Endothelial cell of umbilical vein (primary cell): ENCODE data around the gene SGCD. TPM values are rescaled to one million over a fixed set of nuclear protein-coding genes. Genes with fewer than 3 reads are reported as not detected.

ENCODE experiments used
- BruUV-seq: library from RNA; stranded (reverse); fragments of 400-500 nt; replicated peaks from 2 replicates; lab custom pipeline; 2021; lab: Mats Ljungman, UMichigan
- CTCF ChIA-PET: fragments of 300-600, 350-600 bp; sonication (Branson Sonifier 250); formaldehyde crosslinking; loops from one replicate; lab custom pipeline; 2021; ENCODE audit warnings: antibody characterized with exemption, inconsistent platforms; lab: Charles Lee
- POLR2A ChIA-PET: fragments of 300-600, 350-600 bp; sonication (Branson Sonifier 250); formaldehyde crosslinking; loops from one replicate; lab custom pipeline; 2021; ENCODE audit warnings: antibody characterized with exemption, inconsistent platforms; lab: Charles Lee
- DNase-seq: peaks from one replicate; pipeline ENCODE4 v3.0.0-alpha.2; 2011; ENCODE audit warnings: low read depth, low spot score
- FAIRE-seq: peaks from 2 replicates; lab custom pipeline; 2011; peaks lifted over from hg19 to GRCh38; lab: Jason Lieb, UNC
- H2AFZ ChIP-seq: 2 replicates; pipeline ENCODE4 v1.6.0; 2012; ENCODE audit warnings: low read depth, low read length, control low read depth, inconsistent platforms
- H3K27ac ChIP-seq: 2 replicates; pipeline ENCODE4 v1.5.1; 2011; ENCODE audit warnings: low read depth, mild to moderate bottlenecking, control low read depth, low read length, moderate library complexity; ENCODE audit not compliant: insufficient read depth
- H3K27me3 ChIP-seq, 2 experiments: 2 replicates each; pipeline versions ENCODE4 v1.6.0 to v1.6.1; 2011; ENCODE audit warnings: low read length in 2 of 2, mixed read lengths in 1 of 2; ENCODE audit not compliant: control insufficient read depth in 2 of 2, insufficient read depth in 2 of 2
- H3K36me3 ChIP-seq, 2 experiments: 2 replicates in 1 of 2; 3 replicates in 1 of 2; pipeline ENCODE4 v1.5.1; 2011; ENCODE audit warnings: low read length in 2 of 2, mild to moderate bottlenecking in 1 of 2, moderate library complexity in 1 of 2; ENCODE audit not compliant: control insufficient read depth in 2 of 2, insufficient read depth in 2 of 2; ENCODE audit errors: extremely low read depth in 1 of 2
- H3K4me1 ChIP-seq: 3 replicates; pipeline ENCODE4 v1.5.1; 2011; ENCODE audit warnings: mild to moderate bottlenecking, low read length; ENCODE audit not compliant: control insufficient read depth, insufficient read depth; ENCODE audit errors: extremely low read depth
- H3K4me2 ChIP-seq: 2 replicates; pipeline ENCODE4 v1.6.1; 2011; ENCODE audit warnings: low read length, control low read depth, mixed read lengths; ENCODE audit not compliant: insufficient read depth
- H3K4me3 ChIP-seq, 3 experiments: fragments of 200-600 bp in 1 of 3; sonication (generic), shearing (Covaris generic) in 1 of 3; replicated peaks in 1 of 3; 2 replicates each; pipeline ENCODE4 v1.5.1; 2011 to 2016; ENCODE audit warnings: control low read depth in 3 of 3, low read length in 3 of 3, mild to moderate bottlenecking in 2 of 3, inconsistent platforms in 1 of 3, low read depth in 1 of 3, moderate library complexity in 1 of 3; ENCODE audit not compliant: insufficient read depth in 1 of 3
- H3K79me2 ChIP-seq: 2 replicates; pipeline ENCODE4 v1.6.0; 2012; ENCODE audit warnings: low read length, inconsistent platforms; ENCODE audit not compliant: control insufficient read depth, insufficient read depth
- H3K9ac ChIP-seq: replicated peaks from 2 replicates; pipeline ENCODE3; 2011; ENCODE audit warnings: low read length, control low read depth; ENCODE audit not compliant: insufficient read depth; ENCODE audit errors: extremely low read depth
- H3K9me1 ChIP-seq: replicated peaks from 3 replicates; pipeline ENCODE4 v1.6.0; 2011; ENCODE audit warnings: mild to moderate bottlenecking, low read length; ENCODE audit not compliant: control insufficient read depth, insufficient read depth; ENCODE audit errors: extremely low read depth
- H3K9me3 ChIP-seq: replicated peaks from 2 replicates; pipeline ENCODE4 v1.5.1; 2012; ENCODE audit warnings: low read length, inconsistent platforms; ENCODE audit not compliant: control insufficient read depth, insufficient read depth
- H4K20me1 ChIP-seq: replicated peaks from 2 replicates; pipeline ENCODE3; 2011; ENCODE audit warnings: mild to moderate bottlenecking, low read length; ENCODE audit not compliant: control insufficient read depth, insufficient read depth; ENCODE audit errors: extremely low read depth
- EZH2 ChIP-seq: IDR thresholded peaks from 2 replicates; pipeline ENCODE4 v1.6.1; 2012; ENCODE audit warnings: borderline replicate concordance, low read depth, mild to moderate bottlenecking, moderate library complexity, low read length, inconsistent platforms; ENCODE audit not compliant: severe bottlenecking
- FOS ChIP-seq: IDR thresholded peaks from 2 replicates; pipeline ENCODE4 v1.6.1; 2011; ENCODE audit warnings: mild to moderate bottlenecking, low read length, moderate library complexity, borderline replicate concordance; ENCODE audit not compliant: insufficient read depth
- GATA2 ChIP-seq: IDR thresholded peaks from 2 replicates; pipeline ENCODE4 v1.7.0; 2011; ENCODE audit warnings: low read depth, mild to moderate bottlenecking, moderate library complexity, mixed read lengths, low read length; ENCODE audit not compliant: insufficient read length, insufficient read depth
- MYC ChIP-seq: IDR thresholded peaks from one replicate; pipeline ENCODE4 v1.6.1; 2011; ENCODE audit warnings: mild to moderate bottlenecking, low read depth, low read length
- POLR2A ChIP-seq: IDR thresholded peaks from 2 replicates; pipeline ENCODE4 v1.6.1; 2012; ENCODE audit warnings: low read depth, mild to moderate bottlenecking, control low read depth, low read length
- POLR2AphosphoS5 ChIP-seq: IDR thresholded peaks from 2 replicates; pipeline ENCODE4 v1.6.1; 2012; ENCODE audit warnings: low read depth, mild to moderate bottlenecking, control low read depth, low read length, moderate library complexity; ENCODE audit not compliant: insufficient read depth
- dilution Hi-C: fragments of 300-500 bp; cut with MboI; formaldehyde crosslinking; loops from one replicate; pipeline ENCODE4 v1.15.0; 2019; ENCODE audit warnings: low sequenced_read_pairs; ENCODE audit not compliant: extremely low pct_ligation_motif_present
- intact Hi-C: fragments of 100-400 bp; cut with micrococcal nuclease; formaldehyde crosslinking; loops from one replicate; pipeline ENCODE4 v1.10.0; 2022
- polyA plus RNA-seq, 4 experiments: library from polyadenylated mRNA; depleted of rRNA in 3 of 4; stranded (reverse) in 3 of 4; unstranded in 1 of 4; fragments of >200 nt; gene quantifications; 2 replicates each; pipeline versions ENCODE4 v1.2.1 to v1.2.3, GENCODE V29; 2011 to 2012; ENCODE audit warnings: missing spikeins in 1 of 4
- total RNA-seq: library from RNA; stranded (reverse); gene quantifications from 2 replicates; pipeline ENCODE4 v1.2.3, GENCODE V29; 2021
- TF ChIP-seq, protein P1 (sequence below): IDR thresholded peaks from 2 replicates; pipeline ENCODE4 v1.6.1; 2011; ENCODE audit not compliant: insufficient read depth, insufficient read length

SGCD gene
- total and polyA plus RNA-seq, 2 donors (not counting 3 experiments of a cell fraction or from before 2014, with no cell fraction given): not detected

GRCh38 chr5:156476678-156477077, 149.7 kb downstream of the SGCD start:
- H3K4me1 ChIP-seq: no peaks in the 10 kb centered on the region
- DNase-seq (no peak), FAIRE-seq (no peak)
- POLR2A ChIA-PET: no interaction called here
- no peak overlapping the region for H3K4me2 ChIP-seq
- TF ChIP-seq, protein P1, sequence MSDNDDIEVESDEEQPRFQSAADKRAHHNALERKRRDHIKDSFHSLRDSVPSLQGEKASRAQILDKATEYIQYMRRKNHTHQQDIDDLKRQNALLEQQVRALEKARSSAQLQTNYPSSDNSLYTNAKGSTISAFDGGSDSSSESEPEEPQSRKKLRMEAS: no peak
- TF ChIP-seq FOS (no peak), POLR2A (no peak), POLR2AphosphoS5 (no peak), MYC (no peak), EZH2 (no peak), GATA2 (no peak)
- H3K9me3 ChIP-seq: peaks cover 3% of the 10 kb centered on the region
- dilution Hi-C loops: no loop called here
- no peaks in the 10 kb centered on the region for H4K20me1 ChIP-seq
- no peak overlapping the region for H3K4me3 ChIP-seq
- intact Hi-C loops: no loop called here
- no peak overlapping the region for H2AFZ ChIP-seq
- no TSS peak for BruUV-seq
- CTCF ChIA-PET: no interaction called here
- H3K36me3 ChIP-seq: no peaks in the 10 kb centered on the region
- no peaks in the 10 kb centered on the region for H3K79me2 ChIP-seq
- H3K27me3 ChIP-seq: no peaks in the 10 kb centered on the region
- H3K9ac ChIP-seq: no peak overlapping the region
- no peak overlapping the region for H3K27ac ChIP-seq
- no peaks in the 10 kb centered on the region for H3K9me1 ChIP-seq

DNA sequence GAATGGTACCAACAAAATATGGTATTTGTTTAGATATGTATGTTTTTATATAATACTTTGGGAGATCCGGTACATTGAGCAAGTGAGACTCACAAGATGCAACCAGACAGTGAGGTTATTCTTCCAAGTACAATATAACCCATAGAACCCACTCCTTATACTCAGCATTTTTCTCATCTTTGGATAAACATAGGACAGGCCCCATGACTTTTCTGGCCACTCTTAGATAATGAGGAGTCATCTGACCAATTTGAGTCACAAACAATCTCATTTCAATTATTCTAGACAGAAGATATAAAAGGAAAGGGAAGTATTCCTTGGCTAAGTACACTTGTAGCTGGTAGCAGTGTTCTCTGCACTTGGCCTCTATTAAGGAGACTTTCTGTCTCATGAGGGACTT, 150.2 kb downstream of the SGCD start:
- H3K4me2 ChIP-seq: no peak overlapping the region
- dilution Hi-C loops: no loop called here
- CTCF ChIA-PET: no interaction called here

More for the DNA sequence above, 150.2 kb downstream of the SGCD start:
- Histone ChIP-seq H3K79me2 (no peaks in the 10 kb centered on the region), H3K9ac (no peak overlapping the region), H3K4me1 (no peaks in the 10 kb centered on the region), H3K9me3 (peaks cover 3% of the 10 kb centered on the region), H4K20me1 (no peaks in the 10 kb centered on the region), H3K27me3 (no peaks in the 10 kb centered on the region), H3K4me3 (no peak overlapping the region), H2AFZ (no peak overlapping the region), H3K27ac (no peak overlapping the region), H3K9me1 (no peaks in the 10 kb centered on the region), H3K36me3 (no peaks in the 10 kb centered on the region)
- POLR2A ChIA-PET: no interaction called here
- no TSS peak for BruUV-seq
- FAIRE-seq (no peak), DNase-seq (no peak)
- no peak for TF ChIP-seq POLR2AphosphoS5
- TF ChIP-seq, protein P1: no peak
- intact Hi-C loops: no loop called here
